Natural killer cell (primary cell): Measurements from ENCODE around the gene NR2F6. TPM values are rescaled to one million over a fixed set of nuclear protein-coding genes. Genes with fewer than 3 reads are reported as not detected.

ENCODE experiments used
- ATAC-seq, 3 donors: fragments of 150-1000 bp in 2 of 3; fragments of 200-7000 bp in 1 of 3; cut with Tn5 transposase; 1 replicate in 1 of 3; 2 replicates in 2 of 3; pipeline ENCODE4 v1.10.0; 2021; ENCODE audit warnings: mild to moderate bottlenecking in 2 of 3, moderate library complexity in 2 of 3
- DNase-seq, 2 donors: peaks; one replicate each; pipeline versions ENCODE4 v3.0.0 to v3.0.0-alpha.2; 2013 to 2021; ENCODE audit warnings: mixed read lengths in 1 of 2
- H3K27ac ChIP-seq: one replicate; pipeline ENCODE4 v1.5.1; 2013; ENCODE audit warnings: mild to moderate bottlenecking, low read length
- H3K27me3 ChIP-seq: one replicate; pipeline ENCODE4 v1.6.1; 2013; ENCODE audit warnings: low read length; ENCODE audit not compliant: control insufficient read depth, insufficient read depth
- H3K36me3 ChIP-seq: one replicate; pipeline ENCODE4 v1.6.1; 2013; ENCODE audit warnings: low read length; ENCODE audit not compliant: control insufficient read depth, insufficient read depth
- H3K4me1 ChIP-seq: one replicate; pipeline ENCODE4 v1.6.1; 2013; ENCODE audit warnings: low read length; ENCODE audit not compliant: control insufficient read depth, insufficient read depth
- H3K4me3 ChIP-seq: one replicate; pipeline ENCODE4 v1.5.1; 2013; ENCODE audit warnings: low read length
- H3K9me3 ChIP-seq: one replicate; pipeline ENCODE4 v1.6.1; 2013; ENCODE audit warnings: low read length; ENCODE audit not compliant: control insufficient read depth, insufficient read depth
- H3K27ac Mint-ChIP-seq, 2 donors: one replicate each; pipeline ENCODE4 v1.8.0; 2022; ENCODE audit warnings: mild to moderate bottlenecking in 2 of 2, mixed read lengths in 2 of 2, moderate library complexity in 1 of 2
- H3K27me3 Mint-ChIP-seq, 2 donors: one replicate each; pipeline ENCODE4 v1.8.0; 2022; ENCODE audit warnings: low read depth in 2 of 2, mixed read lengths in 2 of 2
- H3K36me3 Mint-ChIP-seq: one replicate; pipeline ENCODE4 v1.8.0; 2022; ENCODE audit warnings: mixed read lengths
- H3K4me1 Mint-ChIP-seq, 2 donors: one replicate each; pipeline ENCODE4 v1.8.0; 2022; ENCODE audit warnings: mixed read lengths in 2 of 2
- H3K4me3 Mint-ChIP-seq: one replicate; pipeline ENCODE4 v1.8.0; 2022; ENCODE audit warnings: mild to moderate bottlenecking, moderate library complexity, mixed read lengths
- H3K9me3 Mint-ChIP-seq, 2 donors: one replicate each; pipeline ENCODE4 v1.8.0; 2022; ENCODE audit warnings: mixed read lengths in 2 of 2
- CTCF ChIP-seq: fragments of 200-600 bp; IDR thresholded peaks from one replicate; pipeline ENCODE4 v1.8.0; 2022; ENCODE audit warnings: antibody characterized with exemption
- WGBS: methylation state at CpG from one replicate; pipeline ENCODE4 v1.1.7; 2013; ENCODE audit warnings: missing lambda C conversion rate; ENCODE audit not compliant: insufficient coverage; 5-methylcytosine and 5-hydroxymethylcytosine counted together
- intact Hi-C: fragments of 100-400 bp; cut with micrococcal nuclease; formaldehyde crosslinking; loops from one replicate; pipeline ENCODE4 v1.14.2; 2022
- total RNA-seq, 4 donors: library from RNA; stranded (reverse); fragments of 120-200 nt in 1 of 4; gene quantifications; one replicate each; pipeline versions ENCODE4 v1.2.3 to v1.2.4, GENCODE V29; 2013 to 2022

The NR2F6 gene
- total RNA-seq, 3 donors from 2014 or later (not counting 1 experiment from before 2014, with no cell fraction given): 1.3 to 4.2 (median 1.8) TPM

- no peak overlapping the region for H3K4me3 ChIP-seq
- intact Hi-C loops: no loop called here
- WGBS: 91% methylated on average over 8 of the region's 8 CpGs
- Mint-ChIP-seq H3K27me3 (no peaks in the 10 kb centered on the region), H3K9me3 (no peaks in the 10 kb centered on the region), H3K27ac (no peak overlapping the region), H3K36me3 (no peaks in the 10 kb centered on the region), H3K4me1 (peaks cover 0 to 21% of the 10 kb centered on the region in 2 donors), H3K4me3 (peak overlapping the region; percentile 21)
- no peak overlapping the region for H3K27ac ChIP-seq
- peaks cover 19% of the 10 kb centered on the region for H3K4me1 ChIP-seq
- ATAC-seq (no peak), DNase-seq (no peak)
- H3K27me3 ChIP-seq: no peaks in the 10 kb centered on the region
- no peak for TF ChIP-seq CTCF
- no peaks in the 10 kb centered on the region for H3K9me3 ChIP-seq
- H3K36me3 ChIP-seq: no peaks in the 10 kb centered on the region
Observed at GRCh38 chr19:17243211-17243829, 2.4 kb downstream of the NR2F6 start.

DNA sequence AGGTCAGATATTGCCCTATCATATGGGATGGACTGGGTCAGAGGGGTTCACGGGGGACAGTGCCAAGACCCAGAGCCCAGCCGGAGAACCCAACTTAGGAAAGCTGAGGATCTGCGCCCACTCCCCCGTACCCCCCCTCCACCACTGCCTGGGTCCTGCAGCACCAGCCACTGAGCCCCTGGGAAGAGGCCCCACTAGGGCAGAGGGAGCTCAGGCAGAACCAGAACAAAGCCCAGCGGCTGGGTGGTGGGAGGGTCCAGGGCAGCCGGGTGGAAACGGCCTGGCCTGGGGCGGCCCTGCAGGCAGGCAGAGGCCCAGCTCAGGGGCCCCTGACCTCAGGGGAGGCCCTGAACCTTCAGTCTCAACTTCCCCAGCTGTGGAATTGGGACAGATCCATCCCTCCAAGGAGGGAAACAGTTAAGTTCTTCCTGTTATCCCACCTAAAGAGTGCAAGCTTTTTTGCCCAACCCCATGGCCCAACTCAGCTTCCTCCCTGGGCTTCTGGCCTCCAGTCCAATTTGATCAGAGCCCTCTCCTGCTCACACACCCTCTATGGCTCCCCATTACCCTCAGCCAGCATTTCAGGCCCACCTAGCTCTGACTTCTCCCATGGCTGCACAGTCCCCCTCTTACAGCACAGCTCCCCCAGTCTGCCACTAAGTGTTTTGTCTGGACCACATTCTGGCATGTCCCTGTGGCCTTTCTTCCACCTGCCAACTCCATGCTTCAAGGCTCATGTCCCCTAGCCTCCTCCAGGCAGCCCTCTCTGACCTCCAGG lies 3.1 kb downstream of the NR2F6 start:
- intact Hi-C loops: no loop called here
- Histone ChIP-seq H3K27ac (no peak overlapping the region), H3K9me3 (no peaks in the 10 kb centered on the region), H3K4me1 (peaks cover 19% of the 10 kb centered on the region), H3K27me3 (no peaks in the 10 kb centered on the region), H3K4me3 (no peak overlapping the region), H3K36me3 (no peaks in the 10 kb centered on the region)
- Mint-ChIP-seq H3K27ac (no peak overlapping the region), H3K4me3 (peak overlapping the region; percentile 18), H3K4me1 (peaks cover 0 to 21% of the 10 kb centered on the region in 2 donors), H3K27me3 (no peaks in the 10 kb centered on the region), H3K36me3 (no peaks in the 10 kb centered on the region), H3K9me3 (no peaks in the 10 kb centered on the region)
- TF ChIP-seq CTCF: no peak
- ATAC-seq (no peak), DNase-seq (no peak)
- WGBS: 75% methylated on average over 8 of the region's 8 CpGs

DNA sequence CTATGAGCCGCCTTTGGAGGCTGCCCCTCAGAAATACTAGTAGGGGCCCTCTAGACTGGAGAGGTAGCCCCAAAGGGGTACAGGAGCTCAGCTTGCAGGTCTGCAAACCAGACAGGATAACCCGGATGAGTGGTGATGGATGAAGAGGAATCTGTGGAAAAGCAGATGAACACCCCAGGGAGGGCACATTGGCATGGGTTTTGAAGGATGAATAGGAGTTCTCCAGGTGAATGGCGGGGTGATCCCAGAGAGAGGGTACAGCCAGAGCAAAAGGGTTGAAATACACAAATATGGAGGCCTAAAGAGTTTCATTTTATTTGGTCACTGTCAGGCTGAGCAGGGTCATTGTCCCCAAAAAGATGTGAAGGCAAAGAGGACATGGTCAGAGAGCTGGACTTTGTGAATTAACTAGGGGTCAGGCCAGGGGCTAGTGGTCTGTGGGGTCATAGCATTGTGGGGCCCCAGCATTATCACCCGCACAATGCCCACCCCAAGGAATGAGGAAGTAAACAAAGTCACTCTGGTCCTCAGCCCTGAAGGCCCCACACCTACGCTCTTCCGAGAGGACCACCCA lies 4.8 kb downstream of the NR2F6 start:
- H3K36me3 Mint-ChIP-seq: no peaks in the 10 kb centered on the region
- ATAC-seq (no peak), DNase-seq (no peak)
- Histone ChIP-seq H3K36me3 (no peaks in the 10 kb centered on the region), H3K27ac (no peak overlapping the region), H3K9me3 (no peaks in the 10 kb centered on the region), H3K4me3 (no peak overlapping the region), H3K4me1 (peaks cover 11% of the 10 kb centered on the region), H3K27me3 (no peaks in the 10 kb centered on the region)
- H3K27ac Mint-ChIP-seq: no peak overlapping the region
- H3K4me3 Mint-ChIP-seq: no peak overlapping the region
- no peaks in the 10 kb centered on the region for H3K27me3 Mint-ChIP-seq
- H3K9me3 Mint-ChIP-seq: no peaks in the 10 kb centered on the region
- H3K4me1 Mint-ChIP-seq: peaks cover 0 to 12% of the 10 kb centered on the region in 2 donors
- intact Hi-C loops: no loop called here
- 96% methylated on average over 6 of the region's 6 CpGs for WGBS
- no peak for TF ChIP-seq CTCF
